CD4-positive, alpha-beta T cell treated with Interleukin-15 for 1 hour (primary cell): ENCODE data around the gene ADAMTS10.
"Not testable (repeated sequence)": the region's sequence is repeated elsewhere in the genome, so short reads cannot be mapped to it uniquely, and the experiment has no call there.

Source experiments
- DNase-seq: peaks from one replicate; pipeline ENCODE4 v3.0.0-alpha.2; 2020

ADAMTS10 gene

DNA sequence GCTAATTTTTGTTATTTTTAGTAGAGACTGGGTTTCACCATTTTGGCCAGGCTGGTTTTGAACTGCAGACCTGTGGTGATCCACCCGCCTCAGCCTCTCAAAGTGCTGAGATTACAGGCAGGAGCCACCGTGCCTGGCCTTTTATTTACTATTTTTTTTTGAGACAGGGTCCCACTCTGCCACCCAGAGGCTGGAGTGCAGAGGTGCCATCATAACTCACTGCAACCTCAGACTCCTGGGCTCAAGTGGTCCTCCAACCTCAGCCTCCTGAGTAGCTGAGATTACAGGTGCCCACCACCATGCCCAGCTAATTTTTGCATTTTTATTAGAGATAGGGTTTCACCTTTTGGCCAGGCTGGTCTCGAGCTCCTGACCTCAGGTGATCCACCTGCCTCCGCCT lies 12.4 kb upstream of the ADAMTS10 start:
- DNase-seq, result not testable (repeated sequence)

DNA sequence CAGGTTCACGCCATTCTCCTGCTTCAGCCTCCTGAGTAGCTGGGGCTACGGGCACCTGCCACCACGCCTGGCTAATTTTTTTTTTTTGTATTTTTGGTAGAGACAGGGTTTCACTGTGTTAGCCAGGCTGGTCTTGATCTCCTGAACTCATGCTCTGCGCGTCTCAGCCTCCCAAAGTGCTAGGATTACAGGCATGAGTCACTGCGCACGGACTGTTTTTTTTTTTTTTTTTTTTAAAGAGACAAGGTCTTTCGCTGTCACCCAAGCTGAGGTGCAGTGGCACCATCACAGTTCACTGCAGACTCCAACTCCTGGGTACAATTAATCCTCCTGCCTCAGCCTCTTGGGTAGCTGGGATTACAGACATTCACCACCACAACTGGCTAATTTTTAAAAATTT lies 8.2 kb upstream of the ADAMTS10 start:
- DNase-seq, result no peak

DNA sequence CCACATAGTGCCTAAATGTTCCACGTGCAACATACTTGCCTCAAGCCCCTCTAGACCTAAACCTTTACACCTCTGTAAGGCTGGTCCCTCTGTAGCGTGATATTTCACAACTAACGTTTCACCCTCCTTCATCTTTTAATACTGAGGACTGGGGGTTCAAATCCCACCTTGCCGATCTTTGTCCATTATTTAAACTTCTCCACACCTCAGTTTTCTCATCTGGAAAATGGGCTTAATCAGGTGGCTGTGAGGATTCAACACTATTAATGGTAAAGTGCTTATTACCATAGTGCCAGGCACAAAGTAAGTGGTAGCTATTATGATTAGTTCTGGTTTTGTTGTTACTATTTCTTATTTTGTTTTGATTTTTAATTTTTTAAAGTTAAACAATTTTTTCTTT lies 7.5 kb upstream of the ADAMTS10 start:
- DNase-seq, result no peak

DNA sequence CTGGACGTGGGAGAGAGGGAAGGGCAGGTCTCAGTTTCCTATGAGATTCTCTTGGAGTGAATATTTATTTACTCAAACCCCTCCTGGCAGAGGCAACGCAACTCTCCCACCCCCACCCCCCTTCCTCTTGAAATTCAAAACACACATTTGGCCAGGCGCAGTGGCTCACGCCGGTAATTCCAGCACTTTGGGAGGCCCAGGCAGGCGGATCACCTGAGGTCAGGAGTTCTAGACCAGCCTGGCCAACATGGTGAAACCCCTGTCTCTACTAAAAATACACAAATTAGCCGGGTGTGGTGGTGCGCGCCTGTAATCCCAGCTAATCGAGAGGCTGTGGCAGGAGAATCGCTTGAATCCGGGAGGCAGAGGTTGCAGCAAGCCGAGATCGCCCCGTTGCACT lies 6.8 kb upstream of the ADAMTS10 start:
- DNase-seq, result not testable (repeated sequence)

DNA sequence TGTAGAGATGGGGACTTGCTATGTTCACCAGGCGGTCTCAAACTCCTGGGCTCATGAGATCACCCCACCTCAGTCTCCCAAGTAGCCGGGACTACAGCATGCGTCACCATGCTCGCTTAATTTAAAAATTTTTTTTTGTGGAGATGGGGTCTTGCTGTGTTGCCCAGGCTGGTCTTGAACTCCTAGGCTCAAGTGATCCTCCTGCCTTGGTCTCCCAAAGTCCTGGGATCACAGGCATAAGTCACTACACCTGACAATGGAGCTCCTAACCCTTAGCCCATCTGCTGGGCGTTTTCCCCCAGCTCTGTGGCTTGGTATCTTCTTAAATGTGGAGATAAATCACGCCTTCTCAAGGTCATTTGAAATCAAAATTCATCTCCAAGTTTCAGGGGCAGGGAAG lies 6.3 kb upstream of the ADAMTS10 start:
- DNase-seq, result no peak

DNA sequence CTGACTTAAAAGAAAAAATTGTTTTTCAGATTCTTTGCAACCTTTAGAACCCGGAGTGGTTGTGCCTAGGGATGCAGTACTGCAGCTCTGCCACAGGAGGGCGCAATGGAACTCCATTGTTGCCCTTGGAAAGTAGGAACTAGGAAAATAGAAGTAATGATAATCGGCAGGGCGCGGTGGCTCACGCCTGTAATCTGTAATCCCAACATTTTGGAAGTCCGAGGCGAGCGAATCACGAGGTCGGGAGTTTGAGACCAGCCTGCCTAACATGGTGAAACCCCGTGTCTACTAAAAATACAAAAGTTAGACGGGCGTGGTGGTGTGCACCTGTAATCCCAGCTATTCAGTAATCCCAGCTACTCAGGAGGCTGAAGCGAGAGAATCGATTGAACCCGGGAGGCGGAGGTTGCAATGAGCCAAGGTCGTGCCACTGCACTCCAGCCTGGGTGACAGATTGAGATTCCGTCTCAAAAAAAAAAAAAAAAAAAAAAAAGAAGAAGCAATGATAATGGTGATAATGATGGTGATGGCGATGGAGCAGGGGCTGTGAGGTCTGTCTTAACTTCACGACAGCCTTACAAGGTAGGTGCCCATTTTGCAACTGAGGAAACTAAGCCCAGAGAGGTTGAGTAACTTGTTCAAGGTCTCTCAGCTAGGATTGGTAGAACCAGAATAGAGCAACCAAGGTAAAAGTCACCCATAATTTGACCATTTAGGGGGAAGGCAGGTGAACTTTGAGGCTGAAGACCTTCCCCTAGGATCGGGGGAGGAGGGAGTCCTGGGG lies 5.5 kb upstream of the ADAMTS10 start:
- peak; percentile 63 for DNase-seq

DNA sequence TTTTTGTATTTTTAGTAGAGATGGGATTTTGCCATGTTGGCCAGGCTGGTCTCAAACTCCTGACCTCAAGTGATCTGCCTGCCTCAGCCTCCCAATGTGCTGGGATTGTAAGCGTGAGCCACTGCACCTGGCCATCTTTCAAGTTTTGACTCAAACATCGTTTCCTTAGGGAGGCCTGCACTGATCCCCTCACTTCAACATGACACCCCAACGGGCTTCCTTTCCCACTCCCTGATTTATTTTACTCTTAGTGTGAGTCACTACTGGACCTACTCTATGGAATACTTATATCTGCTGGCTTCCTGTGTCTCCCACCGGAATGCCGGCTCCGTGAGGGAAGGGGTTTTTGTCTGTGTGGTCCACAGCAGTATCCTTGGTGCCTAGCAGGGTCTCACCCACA lies 4.5 kb upstream of the ADAMTS10 start:
- DNase-seq, result no peak

DNA sequence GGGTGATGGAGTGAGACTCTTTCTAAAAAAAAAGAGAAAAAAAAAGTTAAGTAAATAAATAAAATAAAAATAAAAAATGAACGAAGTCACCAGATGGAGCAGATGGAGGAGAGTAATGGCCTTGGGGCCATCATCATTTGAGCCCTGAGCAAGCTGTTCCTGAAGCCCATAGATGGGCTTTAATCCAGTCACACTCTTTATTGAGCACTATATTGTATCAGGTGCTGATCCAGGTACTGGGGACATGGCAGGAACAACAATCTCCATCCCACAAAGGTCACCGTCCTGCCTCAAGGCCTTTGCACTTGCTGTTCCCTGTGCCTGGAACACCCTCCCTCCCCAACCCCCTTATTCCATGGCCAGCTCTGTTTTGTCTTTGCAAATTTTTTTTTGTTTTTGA lies 3.9 kb upstream of the ADAMTS10 start:
- no peak for DNase-seq

DNA sequence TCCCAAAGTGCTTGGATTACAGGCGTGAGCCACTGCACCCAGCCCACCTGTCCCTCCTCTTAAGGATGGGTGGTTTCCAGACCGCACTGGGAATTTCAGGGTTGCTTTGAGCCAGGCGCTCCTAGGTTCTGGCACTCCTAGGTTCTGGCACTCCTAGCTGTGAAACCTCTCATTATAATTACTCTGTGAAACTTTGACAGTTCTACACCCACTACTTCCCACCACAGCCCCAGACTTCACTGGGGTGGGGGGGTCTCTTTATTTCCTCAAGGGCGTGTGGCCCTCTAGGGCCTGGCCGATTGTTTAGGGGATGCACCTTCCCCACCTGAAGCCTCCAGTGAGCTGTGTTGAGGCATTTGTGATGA lies 2.3 kb upstream of the ADAMTS10 start:
- DNase-seq, result no peak

DNA sequence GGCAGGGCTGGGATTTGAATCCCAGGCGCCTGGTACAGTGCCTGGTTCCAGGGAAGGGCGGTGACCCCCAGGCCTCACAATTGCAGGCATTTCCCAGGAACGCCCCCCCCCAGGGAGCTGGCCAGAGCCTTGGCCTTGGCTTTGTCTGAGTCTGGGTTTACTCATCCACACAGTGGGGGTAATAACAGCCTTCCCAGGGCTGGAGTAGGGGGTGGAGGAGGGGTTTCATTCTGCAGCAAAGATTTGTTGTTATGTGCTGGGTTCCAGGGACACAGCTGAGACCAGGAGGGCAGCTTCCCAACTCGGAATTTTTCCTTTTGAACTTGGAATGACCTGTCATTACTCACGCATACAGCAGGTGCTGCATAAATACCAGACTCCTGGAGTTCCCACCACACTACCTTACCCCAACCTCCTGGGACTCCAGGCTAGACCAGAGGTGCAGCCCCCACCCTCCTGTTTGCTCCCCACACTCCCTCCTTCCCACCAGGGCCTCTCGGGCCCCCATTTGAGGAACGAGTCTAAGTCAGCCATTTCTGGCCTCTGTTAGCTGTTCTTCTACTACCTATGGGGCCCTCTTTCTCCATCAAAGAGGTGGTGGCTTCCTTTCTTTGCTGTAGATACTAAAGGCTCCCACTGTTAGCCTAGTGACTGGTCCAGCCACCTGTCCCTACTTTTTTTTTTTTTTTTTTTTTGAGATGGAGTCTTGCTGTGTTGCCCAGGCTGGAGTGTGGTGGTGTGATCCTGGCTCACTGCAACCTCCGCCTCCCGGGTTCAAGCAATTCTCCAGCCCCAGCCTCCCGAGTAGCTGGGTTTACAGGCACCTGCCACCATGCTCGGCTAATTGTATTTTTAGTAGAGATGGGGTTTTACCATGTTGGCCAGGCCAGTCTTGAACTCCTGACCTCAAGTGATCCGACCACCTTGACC lies 1.6 kb upstream of the ADAMTS10 start:
- DNase-seq, result no peak

DNA sequence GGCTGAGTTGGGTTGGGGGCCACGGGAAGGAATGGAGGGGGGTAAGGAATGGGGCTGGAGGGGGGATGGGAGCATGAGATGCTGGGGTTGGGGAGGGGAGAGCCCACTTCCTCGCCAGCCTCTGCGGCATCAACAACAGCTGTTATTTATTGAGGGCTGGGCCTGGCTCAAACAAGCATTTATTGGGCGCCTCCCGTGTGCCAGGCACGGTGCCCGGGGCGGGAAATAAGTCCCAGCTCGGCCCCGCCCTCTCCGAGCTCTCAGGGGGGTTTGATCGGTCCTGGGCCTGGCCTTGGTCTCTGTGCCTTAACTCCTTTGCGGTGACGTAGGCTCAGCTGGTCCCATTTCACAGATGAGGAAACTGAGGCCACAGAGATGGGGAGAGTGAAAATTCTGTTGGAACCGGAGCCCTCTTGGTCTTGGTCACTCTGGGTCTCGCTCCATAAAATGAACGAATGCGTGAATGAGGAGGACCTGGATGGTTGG lies 919 bp upstream of the ADAMTS10 start:
- DNase-seq, result no peak

DNA sequence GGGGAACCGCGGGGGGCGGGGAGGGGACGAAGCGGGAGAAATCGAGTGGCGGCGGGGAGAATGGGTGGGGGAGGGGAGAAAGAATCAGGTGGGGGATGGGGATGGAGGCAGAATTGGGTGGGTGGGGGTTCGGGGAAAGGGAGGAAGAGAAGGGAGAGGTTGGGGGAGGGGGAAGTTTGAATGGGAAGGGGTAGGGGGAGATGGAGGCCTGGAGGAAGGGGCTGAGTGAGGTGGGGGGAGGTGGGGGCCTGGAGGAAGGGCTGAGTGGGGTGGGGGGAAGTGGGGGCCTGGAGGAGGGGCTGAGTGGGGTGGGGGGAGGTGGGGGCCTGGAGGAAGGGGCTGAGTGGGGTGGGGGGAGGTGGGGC lies 403 bp upstream of the ADAMTS10 start:
- no peak for DNase-seq

DNA sequence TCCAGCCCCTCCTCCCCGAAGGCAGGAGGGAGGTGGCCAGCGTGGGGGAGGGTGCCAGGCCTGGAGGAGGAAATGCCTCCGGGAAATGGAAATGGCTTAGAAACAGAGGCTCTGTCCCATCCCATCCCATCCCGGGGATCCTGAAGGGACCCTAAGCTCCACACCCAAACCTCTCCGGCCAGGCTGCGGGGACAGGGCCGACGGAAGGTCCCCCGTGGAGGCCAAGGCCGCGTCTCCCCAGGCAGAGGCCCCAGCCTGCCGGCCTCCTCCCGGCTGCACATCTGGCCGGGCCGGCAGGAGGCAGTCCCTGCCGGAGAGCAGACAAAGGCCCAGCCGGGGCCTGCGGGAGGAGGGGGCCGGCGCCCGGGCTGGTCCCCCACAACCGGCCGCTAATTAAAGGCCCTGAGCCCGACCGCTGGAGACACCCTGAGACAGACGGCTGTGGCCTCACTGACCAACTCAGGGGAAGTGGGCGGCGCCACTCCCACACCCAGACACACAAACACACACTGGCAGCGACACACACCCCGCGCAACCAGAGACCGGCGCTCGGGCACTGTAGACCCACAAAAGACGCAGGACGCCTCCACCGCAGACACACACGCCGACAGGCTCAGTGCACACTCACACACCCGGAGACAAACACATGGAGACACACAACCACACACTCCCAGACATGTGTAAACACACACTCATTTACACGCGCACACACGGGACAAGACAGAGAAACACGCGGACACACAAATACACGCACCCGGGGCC lies 1.1 kb downstream of the ADAMTS10 start:
- peak; percentile 39 for DNase-seq

DNA sequence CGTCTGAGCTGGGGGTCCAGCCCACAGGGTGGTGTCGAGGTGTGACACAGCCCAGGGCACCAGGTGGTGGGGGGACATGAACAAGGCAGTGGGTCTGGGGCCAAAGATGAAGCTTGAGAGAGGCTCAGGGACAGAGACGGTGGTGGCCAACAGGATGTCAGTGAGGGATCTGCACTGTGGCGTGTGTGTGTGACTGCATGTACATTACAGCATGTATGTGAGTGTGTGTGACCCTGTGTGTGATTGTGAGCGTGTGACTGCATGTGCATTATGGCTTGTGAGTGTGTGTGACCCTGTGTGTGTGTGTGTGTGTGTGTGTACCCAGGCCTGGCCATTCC lies 1.6 kb downstream of the ADAMTS10 start:
- no peak for DNase-seq

DNA sequence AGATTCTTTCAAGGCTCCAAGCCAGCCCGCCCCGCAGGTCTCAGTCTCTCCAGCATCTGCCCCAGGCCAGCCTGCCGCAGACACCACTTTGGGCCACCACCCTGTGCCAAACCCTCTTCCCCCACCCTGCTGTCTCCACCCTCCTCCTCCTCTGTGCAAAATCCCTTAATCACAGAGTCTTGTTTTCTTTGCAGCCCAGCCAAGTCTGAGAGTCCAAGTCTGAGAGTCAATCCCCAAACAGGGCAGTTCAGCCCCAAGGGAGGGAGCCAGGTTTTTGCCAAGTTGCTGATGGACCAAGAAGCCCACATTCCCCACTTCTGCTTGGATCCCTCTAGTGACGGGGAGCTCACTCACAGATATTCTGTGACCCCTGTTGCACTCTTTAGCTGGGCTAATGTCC lies 3.1 kb downstream of the ADAMTS10 start:
- no peak for DNase-seq

DNA sequence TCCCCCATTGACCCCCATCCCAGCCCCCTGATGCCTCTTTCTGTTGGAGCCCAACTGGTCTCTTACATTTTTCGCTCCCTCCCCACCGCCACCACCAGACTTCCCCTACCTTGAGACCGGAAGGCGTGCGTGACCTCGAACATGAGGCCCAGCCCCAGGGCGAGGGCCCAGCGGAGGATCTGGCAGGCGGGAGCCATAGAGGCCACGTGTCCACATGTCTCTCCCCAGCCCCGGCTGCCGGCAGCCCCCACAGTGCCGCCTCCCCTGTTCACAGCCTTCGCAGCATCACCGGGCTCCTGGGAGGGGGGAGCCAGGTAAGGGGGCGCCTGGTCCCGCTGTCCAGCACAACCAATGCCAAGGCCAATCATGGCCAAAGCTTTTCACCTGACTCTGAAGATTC lies 5.0 kb downstream of the ADAMTS10 start:
- DNase-seq, result no peak

DNA sequence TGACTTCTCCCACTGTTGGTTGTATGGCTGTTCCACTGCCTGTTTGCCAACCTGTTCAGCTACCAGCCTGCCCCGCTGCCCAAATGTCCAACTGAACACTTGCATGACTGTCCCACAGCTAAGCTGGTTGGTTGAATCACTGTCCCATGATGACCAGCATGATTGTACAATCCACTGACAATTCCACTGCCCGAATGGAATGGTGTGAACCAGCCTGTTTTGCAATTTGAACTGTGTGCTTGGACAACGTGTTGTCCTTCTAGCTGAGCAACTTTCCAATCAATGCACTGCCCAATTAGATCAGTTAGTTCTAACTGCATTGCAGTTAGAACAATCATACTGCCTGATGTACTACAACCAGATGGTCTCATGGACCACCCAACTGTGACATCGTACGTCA lies 8.7 kb downstream of the ADAMTS10 start:
- DNase-seq, result no peak

DNA sequence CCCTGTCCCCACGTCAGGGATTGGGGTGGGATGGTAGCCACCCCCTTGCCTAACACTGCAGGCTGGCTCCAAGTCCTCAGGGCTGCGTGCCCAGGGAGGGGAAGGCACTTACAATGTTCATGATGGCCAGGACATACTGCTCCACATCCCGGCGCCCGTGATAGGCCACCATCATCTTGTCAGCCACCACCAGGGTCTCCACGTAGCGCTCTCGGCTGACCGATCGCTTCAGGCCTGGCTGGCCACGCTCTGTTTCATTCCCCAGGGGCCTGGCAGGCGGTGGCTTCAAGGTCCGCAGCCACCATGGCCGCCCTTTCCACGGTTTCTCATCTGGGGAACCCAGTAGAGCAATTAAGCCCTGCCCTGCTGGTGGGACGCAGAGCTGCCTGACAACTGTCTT lies 9.7 kb downstream of the ADAMTS10 start:
- no peak for DNase-seq

DNA sequence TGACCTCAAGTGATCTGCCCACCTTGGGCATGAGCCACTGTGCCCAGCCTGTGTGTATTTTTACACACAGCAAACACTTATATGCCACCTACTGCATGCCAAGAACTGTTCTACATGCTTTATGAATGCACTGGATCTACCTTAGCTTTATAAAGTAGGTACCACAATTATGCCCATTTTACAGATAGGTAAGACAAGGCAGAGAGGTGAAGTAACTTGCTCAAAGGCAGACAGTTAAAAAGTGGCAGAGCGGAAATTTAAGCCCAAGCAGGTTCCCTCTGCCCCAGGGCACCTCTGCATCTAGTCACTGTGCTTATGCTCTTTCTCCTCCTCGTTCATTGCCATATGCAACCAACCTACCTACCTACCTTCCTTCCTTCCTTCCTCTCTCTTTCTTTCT lies 10.5 kb downstream of the ADAMTS10 start:
- DNase-seq, result no peak

DNA sequence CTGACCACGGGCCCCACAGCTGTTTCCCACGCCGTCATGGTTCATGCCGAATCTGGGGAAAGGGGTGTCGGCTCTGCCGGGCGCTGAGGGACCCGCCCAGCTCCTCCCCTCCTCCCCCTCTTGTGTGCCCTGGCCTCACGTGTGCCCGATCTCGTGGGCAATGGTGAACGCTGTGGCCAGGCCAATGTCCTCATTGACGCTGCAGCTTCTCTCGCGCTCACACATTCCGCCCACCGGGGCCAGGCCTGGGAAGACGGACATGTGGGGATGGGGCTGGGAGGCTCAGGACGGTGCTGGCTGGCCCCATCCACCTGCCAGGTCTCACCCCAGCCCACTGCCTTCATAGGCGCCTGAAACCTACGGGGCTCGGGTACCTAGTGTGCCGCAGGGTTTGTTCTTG lies 14.3 kb downstream of the ADAMTS10 start:
- no peak for DNase-seq

DNA sequence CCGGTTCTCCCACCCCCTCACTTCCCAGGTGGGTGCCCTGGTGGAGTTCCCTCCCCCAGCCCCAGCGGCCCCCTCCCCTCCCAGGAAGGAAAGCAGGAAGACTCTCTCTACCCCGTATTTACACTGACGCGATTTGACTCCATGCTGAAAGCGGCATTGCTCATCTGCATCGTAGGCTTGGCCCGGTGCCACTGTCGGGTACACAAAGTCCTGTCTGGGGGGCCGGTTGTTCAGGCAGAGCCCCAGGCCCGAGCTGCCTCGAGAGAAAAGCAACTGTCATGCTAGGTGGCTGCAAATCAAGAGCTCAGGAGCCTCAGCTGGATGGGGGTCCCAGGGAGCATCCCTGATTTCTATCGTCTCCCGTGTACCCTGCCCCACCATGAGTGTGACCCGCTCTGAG lies 14.9 kb downstream of the ADAMTS10 start:
- no peak for DNase-seq

DNA sequence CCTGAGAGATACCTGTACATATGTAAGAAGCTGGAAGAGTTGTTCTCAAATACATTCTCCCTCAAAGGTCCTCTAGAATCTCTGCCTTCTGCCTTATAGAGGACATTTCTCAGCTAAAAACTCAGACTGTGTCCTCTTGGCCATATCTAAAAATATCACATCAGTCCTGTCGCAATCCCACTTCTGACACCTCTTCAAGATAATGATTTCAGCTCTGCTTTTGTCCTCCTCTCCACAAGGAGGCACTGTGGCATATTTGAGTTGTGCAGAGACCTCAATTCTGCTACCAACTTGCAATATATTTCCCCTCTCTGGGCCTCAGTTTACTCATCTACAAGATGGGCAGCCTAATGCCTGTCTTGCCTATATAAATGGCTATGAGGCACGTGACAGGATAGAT lies 16.6 kb downstream of the ADAMTS10 start:
- DNase-seq, result no peak

DNA sequence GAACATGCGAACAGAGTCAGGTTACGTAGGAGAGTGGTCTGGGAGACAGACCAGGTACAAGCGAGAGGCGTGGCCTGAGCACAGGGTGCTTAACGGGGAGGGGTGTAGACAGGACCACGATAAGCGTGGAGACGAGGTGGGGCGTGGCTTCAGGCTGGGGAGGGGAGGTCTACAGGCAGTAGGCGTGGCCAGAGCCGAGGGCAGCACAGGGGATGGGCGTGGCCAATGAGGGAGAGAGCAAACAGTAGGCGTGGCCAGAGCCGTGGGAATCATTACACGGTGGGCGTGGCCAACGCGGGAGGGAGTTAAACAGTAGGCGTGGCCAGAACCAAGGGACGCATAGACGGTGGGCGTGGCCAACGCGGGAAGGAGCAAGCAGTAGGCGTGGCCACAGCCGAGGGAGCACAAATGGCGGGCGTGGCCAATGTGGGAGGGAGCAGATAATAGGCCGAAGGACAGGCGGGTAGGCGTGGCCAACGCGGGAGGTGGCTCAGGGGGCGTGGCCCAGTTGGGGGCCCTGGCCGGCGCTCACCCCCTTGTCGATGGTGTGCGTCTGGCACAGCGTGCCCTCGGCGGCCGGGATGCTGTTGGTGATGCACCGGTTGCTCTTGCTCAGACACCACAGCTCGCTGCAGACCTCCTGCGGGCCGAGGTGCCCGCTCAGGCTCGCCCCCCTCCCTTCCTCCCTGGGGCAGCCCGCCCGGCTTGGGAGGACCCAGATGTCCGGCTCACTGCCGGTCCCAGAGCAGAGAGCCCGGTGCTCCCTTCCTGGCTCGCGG lies 18.1 kb downstream of the ADAMTS10 start:
- DNase-seq, result peak; percentile 96
